Naive thymus-derived CD4-positive, alpha-beta T cell (primary cell): ENCODE results near the gene FMO2. TPM values are rescaled to one million over a fixed set of nuclear protein-coding genes. Genes with fewer than 3 reads are reported as not detected.

Experiments
- ATAC-seq: fragments of 150-1000 bp; cut with Tn5 transposase; 2 replicates; pipeline ENCODE4 v1.10.0; 2021; ENCODE audit warnings: mild to moderate bottlenecking, moderate library complexity
- CTCF ChIA-PET: fragments of 350-600 bp; sonication (Branson Sonifier 250); formaldehyde crosslinking; loops from one replicate; lab custom pipeline; 2021; ENCODE audit warnings: antibody characterized with exemption; lab: Charles Lee
- POLR2A ChIA-PET: fragments of 350-600 bp; sonication (Branson Sonifier 250); formaldehyde crosslinking; loops from one replicate; lab custom pipeline; 2021; ENCODE audit warnings: antibody characterized with exemption, inconsistent platforms; lab: Charles Lee
- DNase-seq, 9 donors: peaks; one replicate each; pipeline versions ENCODE4 v3.0.0 to v3.0.0-alpha.2; 2020 to 2022; ENCODE audit warnings: mixed read lengths in 1 of 9
- H3K27ac ChIP-seq: one replicate; pipeline ENCODE4 v1.7.0; 2013; ENCODE audit warnings: mild to moderate bottlenecking, low read depth, low read length, moderate library complexity
- H3K27me3 ChIP-seq, 2 donors: one replicate each; pipeline ENCODE4 v1.7.0; 2013; ENCODE audit warnings: low read length in 2 of 2, mild to moderate bottlenecking in 2 of 2, moderate library complexity in 2 of 2; ENCODE audit not compliant: control insufficient read depth in 2 of 2, insufficient read depth in 2 of 2
- H3K36me3 ChIP-seq, 3 experiments: 1 replicate in 2 of 3; 2 replicates in 1 of 3; pipeline ENCODE4 v1.7.0; 2013; ENCODE audit warnings: low read length in 3 of 3, mild to moderate bottlenecking in 3 of 3, moderate library complexity in 1 of 3; ENCODE audit not compliant: insufficient read depth in 3 of 3, control insufficient read depth in 2 of 3
- H3K4me1 ChIP-seq, 2 donors: one replicate each; pipeline ENCODE4 v1.7.0; 2013; ENCODE audit warnings: low read length in 2 of 2, mild to moderate bottlenecking in 2 of 2, moderate library complexity in 1 of 2; ENCODE audit not compliant: control insufficient read depth in 2 of 2, insufficient read depth in 2 of 2
- H3K4me3 ChIP-seq: 2 replicates; pipeline ENCODE4 v1.7.0; 2013; ENCODE audit warnings: mild to moderate bottlenecking, low read length
- H3K9me3 ChIP-seq, 3 experiments: 1 replicate in 2 of 3; 2 replicates in 1 of 3; pipeline ENCODE4 v1.7.0; 2013; ENCODE audit warnings: low read length in 3 of 3; ENCODE audit not compliant: control insufficient read depth in 2 of 3
- H3K27ac Mint-ChIP-seq, 9 donors: one replicate each; pipeline ENCODE4 v1.8.0; 2020 to 2022; ENCODE audit warnings: mixed read lengths in 9 of 9, mild to moderate bottlenecking in 8 of 9, moderate library complexity in 5 of 9, inconsistent platforms in 2 of 9
- H3K27me3 Mint-ChIP-seq, 5 donors: one replicate each; pipeline ENCODE4 v1.8.0; 2021 to 2022; ENCODE audit warnings: mixed read lengths in 5 of 5, mild to moderate bottlenecking in 1 of 5
- H3K36me3 Mint-ChIP-seq, 5 donors: one replicate each; pipeline ENCODE4 v1.8.0; 2020 to 2022; ENCODE audit warnings: mixed read lengths in 5 of 5, mild to moderate bottlenecking in 3 of 5, inconsistent platforms in 1 of 5
- H3K4me1 Mint-ChIP-seq, 7 donors: one replicate each; pipeline ENCODE4 v1.8.0; 2020 to 2022; ENCODE audit warnings: mixed read lengths in 7 of 7, mild to moderate bottlenecking in 3 of 7, inconsistent platforms in 1 of 7
- H3K4me3 Mint-ChIP-seq, 10 donors: one replicate each; pipeline ENCODE4 v1.8.0; 2020 to 2022; ENCODE audit warnings: mild to moderate bottlenecking in 10 of 10, mixed read lengths in 10 of 10, moderate library complexity in 6 of 10, inconsistent platforms in 2 of 10
- H3K9me3 Mint-ChIP-seq, 11 donors: one replicate each; pipeline ENCODE4 v1.8.0; 2020 to 2022; ENCODE audit warnings: mixed read lengths in 11 of 11, mild to moderate bottlenecking in 4 of 11, inconsistent platforms in 1 of 11, moderate library complexity in 1 of 11
- intact Hi-C, 2 donors: fragments of 100-400 bp; cut with micrococcal nuclease; formaldehyde crosslinking; loops; one replicate each; pipeline ENCODE4 v1.15.1; 2023
- polyA plus RNA-seq, 2 donors: library from polyadenylated mRNA; unstranded; fragments of 300-500 nt; fragmentation: Illumina TruSeq; gene quantifications; one replicate each; pipeline ENCODE4 v1.2.3, GENCODE V29; 2021
- total RNA-seq, 6 experiments: library from RNA in 5 of 6; stranded (reverse) in 5 of 6; gene quantifications; 1 replicate in 5 of 6; 2 replicates in 1 of 6; pipeline ENCODE4 v1.2.3 and lab custom pipeline; 2021 to 2026

FMO2 gene
- total and polyA plus RNA-seq, 7 experiments from 2014 or later, result not detected

GRCh38 chr1:171245458-171246064 lies 60.5 kb downstream of the FMO2 start:
- Histone ChIP-seq H3K36me3 (no peaks in the 10 kb centered on the region), H3K4me1 (no peaks in the 10 kb centered on the region), H3K27me3 (peaks cover 0 to 4% of the 10 kb centered on the region in 2 donors), H3K27ac (no peak overlapping the region), H3K9me3 (no peaks in the 10 kb centered on the region), H3K4me3 (no peak overlapping the region)
- DNase-seq (peak in 4 of 9 donors; percentile 8 to 25 (median 15)), ATAC-seq (peak; percentile 60)
- Mint-ChIP-seq H3K4me1 (no peaks in the 10 kb centered on the region), H3K27me3 (peaks cover 16 to 49% (median 31%) of the 10 kb centered on the region in 5 donors), H3K27ac (peak overlapping the region in 1 of 9 donors; percentile 28), H3K9me3 (peaks cover 0 to 6% (median 0%) of the 10 kb centered on the region in 11 donors), H3K36me3 (no peaks in the 10 kb centered on the region), H3K4me3 (no peak overlapping the region)
- ChIA-PET CTCF (interaction anchor here (0.8 to 2.5 kb wide), 4 partner anchors 9 to 67 kb away, joined by 3 to 37 read pairs (median 4); partner anchors contain the start of gene FMO4), POLR2A (interaction anchor here (1.3 kb wide), 1 partner anchor 68 kb away, joined by 3 read pairs; the partner anchor contains the start of gene FMO4)
- intact Hi-C loops, result loop anchor here (1.0 to 5.0 kb wide), 3 partner anchors 68 to 472 kb away; partner anchors contain the start of gene PRRC2C (in 1 of the 2)

DNA sequence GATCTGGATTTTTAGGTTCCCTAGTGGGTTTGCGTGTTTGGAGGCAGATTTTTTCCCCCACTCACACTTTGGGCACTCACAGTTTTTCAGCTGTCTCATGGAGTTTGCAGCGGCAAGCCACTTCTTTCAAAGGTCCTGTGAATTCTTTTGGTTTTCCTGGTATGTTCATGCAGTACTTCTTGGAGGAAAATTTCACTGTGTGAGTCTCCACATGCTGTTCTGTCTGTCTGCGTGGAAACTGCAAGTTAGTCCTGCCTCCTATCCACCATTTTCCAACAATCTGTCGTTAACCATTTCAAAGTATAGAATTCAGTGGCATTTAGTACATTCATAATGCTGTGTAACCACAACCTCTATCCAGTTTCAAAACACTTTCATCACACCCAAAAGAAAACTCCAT lies 62.4 kb downstream of the FMO2 start:
- no peaks in the 10 kb centered on the region for H3K9me3 Mint-ChIP-seq
- no peaks in the 10 kb centered on the region for H3K9me3 ChIP-seq
- peaks cover 0 to 13% (median 7%) of the 10 kb centered on the region in 7 donors for H3K4me1 Mint-ChIP-seq
- H3K4me1 ChIP-seq, result no peaks in the 10 kb centered on the region
- ChIA-PET CTCF (interaction anchor here (0.6 to 2.2 kb wide), 2 partner anchors 66 to 1802 kb away, joined by 3 to 7 read pairs; partner anchors contain the start of gene FMO4), POLR2A (no interaction called here)
- DNase-seq, result no peak
- no peak overlapping the region for H3K4me3 Mint-ChIP-seq
- H3K36me3 ChIP-seq, result no peaks in the 10 kb centered on the region
- peaks cover 0 to 8% of the 10 kb centered on the region in 2 donors for H3K27me3 ChIP-seq
- no peak for ATAC-seq
- peaks cover 29 to 53% (median 42%) of the 10 kb centered on the region in 5 donors for H3K27me3 Mint-ChIP-seq
- intact Hi-C loops, result loop anchor here in 1 of 2 donors (5.0 kb wide), 2 partner anchors 240 to 470 kb away; partner anchors contain the start of gene PRRC2C
- no peaks in the 10 kb centered on the region for H3K36me3 Mint-ChIP-seq
- no peak overlapping the region for H3K27ac ChIP-seq
- H3K4me3 ChIP-seq, result no peak overlapping the region
- H3K27ac Mint-ChIP-seq, result no peak overlapping the region

DNA sequence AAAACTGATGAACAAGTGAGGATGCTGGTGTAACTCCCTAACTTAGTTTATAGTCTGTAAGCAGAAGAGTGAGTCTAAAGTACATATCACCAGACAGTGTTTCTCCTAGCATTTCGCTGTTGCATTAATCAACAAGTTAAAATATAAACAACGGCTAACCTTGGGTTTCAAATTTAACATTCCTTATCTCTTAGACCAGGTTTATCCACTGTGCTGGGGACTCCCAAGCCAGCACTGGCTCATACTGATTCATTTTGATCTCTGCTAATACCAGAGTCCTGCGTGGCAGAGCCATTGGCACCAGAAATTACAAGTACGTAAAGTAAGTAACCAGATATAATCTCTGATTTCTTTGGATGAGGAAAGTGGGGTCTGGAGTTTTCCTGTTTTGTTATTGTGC lies 63.2 kb downstream of the FMO2 start, which contains the start of gene FMO1:
FMO1 (plus strand) TSS at position 193 of the 400 bp plus-strand sequence. CDS start 9,594 bp downstream, outside the sequence.
- Histone ChIP-seq H3K36me3 (no peaks in the 10 kb centered on the region), H3K4me3 (no peak within 1 kb of the TSS), H3K27me3 (peaks cover 0 to 8% of the 10 kb centered on the region in 2 donors), H3K9me3 (no peaks in the 10 kb centered on the region), H3K27ac (no peak within 1 kb of the TSS), H3K4me1 (no peaks in the 10 kb centered on the region)
- intact Hi-C loops, result loop anchor here in 1 of 2 donors (5.0 kb wide), 2 partner anchors 239 to 469 kb away; partner anchors contain the start of gene PRRC2C
- peaks cover 37 to 60% (median 45%) of the 10 kb centered on the region in 5 donors for H3K27me3 Mint-ChIP-seq
- H3K27ac Mint-ChIP-seq, result no peak within 1 kb of the TSS
- H3K4me1 Mint-ChIP-seq, result peaks cover 0 to 13% (median 9%) of the 10 kb centered on the region in 7 donors
- ATAC-seq (no peak), DNase-seq (no peak)
- ChIA-PET POLR2A (no interaction called here), CTCF (interaction anchor here (2.2 kb wide), 1 partner anchor 65 kb away, joined by 7 read pairs; the partner anchor contains the start of gene FMO4)
- no peak within 1 kb of the TSS for H3K4me3 Mint-ChIP-seq
- H3K9me3 Mint-ChIP-seq, result no peaks in the 10 kb centered on the region
- H3K36me3 Mint-ChIP-seq, result no peaks in the 10 kb centered on the region

- H3K9me3 Mint-ChIP-seq, result no peaks in the 10 kb centered on the region
- DNase-seq (no peak), ATAC-seq (no peak)
- Histone ChIP-seq H3K9me3 (no peaks in the 10 kb centered on the region), H3K27me3 (peaks cover 0 to 6% of the 10 kb centered on the region in 2 donors), H3K4me1 (no peaks in the 10 kb centered on the region), H3K4me3 (no peak overlapping the region), H3K36me3 (no peaks in the 10 kb centered on the region), H3K27ac (no peak overlapping the region)
- intact Hi-C loops, result loop anchor here in 1 of 2 donors (5.0 kb wide), 2 partner anchors 238 to 468 kb away; partner anchors contain the start of gene PRRC2C
- H3K27ac Mint-ChIP-seq, result no peak overlapping the region
- no peaks in the 10 kb centered on the region for H3K36me3 Mint-ChIP-seq
- H3K27me3 Mint-ChIP-seq, result peaks cover 36 to 60% (median 45%) of the 10 kb centered on the region in 5 donors
- H3K4me1 Mint-ChIP-seq, result peaks cover 0 to 13% (median 9%) of the 10 kb centered on the region in 7 donors
- ChIA-PET POLR2A (no interaction called here), CTCF (interaction anchor here (0.5 to 2.2 kb wide), 2 partner anchors 27 to 65 kb away, joined by 3 to 7 read pairs; partner anchors contain the start of gene FMO4)
- no peak overlapping the region for H3K4me3 Mint-ChIP-seq
Measured at GRCh38 chr1:171248841-171249240, 63.7 kb downstream of the FMO2 start.

DNA sequence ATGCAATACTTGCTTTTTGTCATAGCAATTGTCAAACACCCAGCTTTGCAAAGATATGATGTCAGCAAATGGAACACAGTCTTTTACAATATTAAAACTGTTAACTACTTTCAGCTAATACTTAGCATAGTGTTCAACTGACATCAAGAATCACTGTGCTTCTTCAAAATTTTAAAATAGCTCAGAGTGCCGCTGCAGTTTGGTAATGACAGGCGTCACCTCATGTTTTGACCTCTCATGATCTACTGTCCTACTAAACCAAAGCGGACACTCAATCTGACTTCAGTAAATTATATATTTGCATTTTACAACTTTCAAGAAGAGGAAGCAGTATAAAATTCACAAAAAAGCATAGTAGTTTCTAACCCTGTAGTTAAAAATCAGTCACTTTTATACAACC lies 65.2 kb downstream of the FMO2 start:
- CTCF ChIA-PET, result interaction anchor here (1.2 kb wide), 1 partner anchor 64 kb away, joined by 4 read pairs; the partner anchor contains the start of gene FMO4
- H3K4me3 Mint-ChIP-seq, result no peak overlapping the region
- ATAC-seq, result no peak

DNA sequence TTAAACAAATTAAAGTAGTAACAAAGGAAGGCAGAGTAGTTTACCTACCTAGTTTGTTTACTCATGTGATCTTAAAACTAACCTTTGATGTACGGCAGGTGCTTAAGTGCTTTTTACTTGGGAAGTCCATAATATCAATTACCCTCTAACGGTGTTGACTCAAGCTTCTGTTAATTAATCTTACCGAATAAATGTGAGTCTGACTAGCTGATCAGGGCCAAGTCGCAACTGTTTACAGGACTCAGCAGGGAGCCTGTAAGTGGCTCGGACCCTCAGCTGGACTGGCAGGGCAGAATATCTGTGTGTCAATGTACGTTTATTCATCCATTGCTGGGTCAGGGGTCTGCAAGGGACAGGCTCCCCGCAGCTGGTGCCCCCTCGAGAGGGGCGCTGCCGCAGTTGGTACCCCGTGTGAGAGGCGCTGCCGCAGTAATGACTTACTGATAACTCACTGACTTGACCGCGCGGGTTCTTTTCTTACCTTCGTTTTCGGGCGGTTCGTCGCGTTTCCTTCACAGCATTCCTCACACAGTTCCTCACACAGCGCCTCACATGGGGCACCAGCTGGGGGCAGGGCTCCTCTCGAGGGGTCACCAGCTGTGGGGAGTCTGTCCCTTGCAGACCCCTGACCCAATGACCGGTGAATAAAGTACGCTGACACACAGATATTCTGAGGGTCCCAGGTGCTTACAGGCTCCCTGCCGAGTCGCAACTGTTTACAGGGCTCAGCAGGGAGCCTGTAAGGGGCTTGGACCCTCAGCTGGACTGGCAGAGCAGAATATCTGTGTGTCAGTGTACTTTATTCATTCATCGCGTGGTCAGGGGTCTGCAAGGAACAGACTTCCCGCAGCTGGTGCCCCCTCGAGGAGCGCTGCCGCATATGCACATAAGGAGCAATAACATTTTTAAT lies 66.2 kb downstream of the FMO2 start:
- Mint-ChIP-seq H3K27me3 (peaks cover 46 to 63% (median 58%) of the 10 kb centered on the region in 5 donors), H3K27ac (peak overlapping the region in 1 of 9 donors; percentile 27)
- ATAC-seq, result peak; percentile 51

More for the DNA sequence above, 65.2 kb downstream of the FMO2 start:
- H3K36me3 Mint-ChIP-seq, result no peaks in the 10 kb centered on the region
- no peaks in the 10 kb centered on the region for H3K36me3 ChIP-seq
- no peak for DNase-seq
- peaks cover 0 to 4% of the 10 kb centered on the region in 2 donors for H3K27me3 ChIP-seq
- peaks cover 0 to 13% (median 9%) of the 10 kb centered on the region in 7 donors for H3K4me1 Mint-ChIP-seq
- intact Hi-C loops, result no loop called here
- POLR2A ChIA-PET, result interaction anchor here (0.6 kb wide), 1 partner anchor 1356 kb away, joined by 4 read pairs; no protein-coding TSS in a partner anchor
- H3K9me3 Mint-ChIP-seq, result no peaks in the 10 kb centered on the region
- no peak overlapping the region for H3K27ac Mint-ChIP-seq
- peaks cover 40 to 60% (median 53%) of the 10 kb centered on the region in 5 donors for H3K27me3 Mint-ChIP-seq
- H3K27ac ChIP-seq, result no peak overlapping the region
- H3K4me3 ChIP-seq, result no peak overlapping the region
- no peaks in the 10 kb centered on the region for H3K9me3 ChIP-seq
- H3K4me1 ChIP-seq, result no peaks in the 10 kb centered on the region

More for the DNA sequence above, 66.2 kb downstream of the FMO2 start:
- DNase-seq, result peak in 5 of 9 donors; percentile 3 to 26 (median 9)
- Mint-ChIP-seq H3K4me1 (peaks cover 0 to 13% (median 9%) of the 10 kb centered on the region in 7 donors), H3K36me3 (no peaks in the 10 kb centered on the region), H3K4me3 (peak overlapping the region; percentile 71 to 89 (median 80)), H3K9me3 (peaks cover 0 to 2% (median 0%) of the 10 kb centered on the region in 11 donors)
- ChIA-PET POLR2A (no interaction called here), CTCF (interaction anchor here (1.2 to 1.8 kb wide), 2 partner anchors 62 kb away, joined by 4 to 7 read pairs; partner anchors contain the start of gene FMO4)
- Histone ChIP-seq H3K27ac (no peak overlapping the region), H3K27me3 (peaks cover 0 to 4% of the 10 kb centered on the region in 2 donors), H3K4me3 (peak overlapping the region; percentile 55), H3K4me1 (no peaks in the 10 kb centered on the region), H3K9me3 (no peaks in the 10 kb centered on the region), H3K36me3 (no peaks in the 10 kb centered on the region)
- intact Hi-C loops, result no loop called here
